ENCODE data around the gene TCF4.

DNA sequence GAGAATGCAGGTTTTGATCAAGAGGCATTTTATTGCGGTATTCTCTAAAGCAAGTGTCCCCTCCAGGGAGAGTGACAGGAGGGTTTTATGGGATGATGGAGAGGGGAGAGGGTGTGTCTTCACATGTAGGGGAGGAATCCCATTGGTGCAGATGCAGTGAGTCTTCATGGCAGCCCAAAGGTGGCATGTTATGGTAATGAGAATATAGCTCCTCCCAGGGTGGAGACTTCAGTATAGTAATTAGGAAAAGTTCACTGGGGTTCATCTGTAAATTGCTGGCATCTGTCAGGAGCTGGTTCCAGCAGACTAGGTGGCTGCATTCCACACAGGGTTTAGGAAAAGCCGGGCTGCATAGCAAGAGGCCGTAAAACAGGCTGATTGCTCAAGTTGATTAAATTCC is 398.0 kb downstream of the TCF4 start:
- TF ChIP-seq ZNF263 (CRISPR knock-in tag; IDR thresholded peaks at IDR 0.05; ENCODE audit: low read depth) (no peak), TP53 (CRISPR knock-in tag; IDR thresholded peaks at IDR 0.05) (no peak), ELF4 (CRISPR knock-in tag; IDR thresholded peaks at IDR 0.05; ENCODE audit: low read depth) (no peak), SMAD3 (CRISPR knock-in tag; IDR thresholded peaks at IDR 0.05; ENCODE audit: borderline replicate concordance) (no peak), CREB1 (CRISPR knock-in tag; IDR thresholded peaks at IDR 0.05) (no peak), RELA (CRISPR knock-in tag; IDR thresholded peaks at IDR 0.05; ENCODE audit: borderline replicate concordance) (no peak), KAT7 (CRISPR knock-in tag; IDR thresholded peaks at IDR 0.05; ENCODE audit: borderline replicate concordance) (no peak), CREM (CRISPR knock-in tag; IDR thresholded peaks at IDR 0.05) (no peak)
- TF ChIP-seq, protein P1, sequence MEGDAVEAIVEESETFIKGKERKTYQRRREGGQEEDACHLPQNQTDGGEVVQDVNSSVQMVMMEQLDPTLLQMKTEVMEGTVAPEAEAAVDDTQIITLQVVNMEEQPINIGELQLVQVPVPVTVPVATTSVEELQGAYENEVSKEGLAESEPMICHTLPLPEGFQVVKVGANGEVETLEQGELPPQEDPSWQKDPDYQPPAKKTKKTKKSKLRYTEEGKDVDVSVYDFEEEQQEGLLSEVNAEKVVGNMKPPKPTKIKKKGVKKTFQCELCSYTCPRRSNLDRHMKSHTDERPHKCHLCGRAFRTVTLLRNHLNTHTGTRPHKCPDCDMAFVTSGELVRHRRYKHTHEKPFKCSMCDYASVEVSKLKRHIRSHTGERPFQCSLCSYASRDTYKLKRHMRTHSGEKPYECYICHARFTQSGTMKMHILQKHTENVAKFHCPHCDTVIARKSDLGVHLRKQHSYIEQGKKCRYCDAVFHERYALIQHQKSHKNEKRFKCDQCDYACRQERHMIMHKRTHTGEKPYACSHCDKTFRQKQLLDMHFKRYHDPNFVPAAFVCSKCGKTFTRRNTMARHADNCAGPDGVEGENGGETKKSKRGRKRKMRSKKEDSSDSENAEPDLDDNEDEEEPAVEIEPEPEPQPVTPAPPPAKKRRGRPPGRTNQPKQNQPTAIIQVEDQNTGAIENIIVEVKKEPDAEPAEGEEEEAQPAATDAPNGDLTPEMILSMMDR (IDR thresholded peaks at IDR 0.05): no peak
- TF ChIP-seq, protein P2, sequence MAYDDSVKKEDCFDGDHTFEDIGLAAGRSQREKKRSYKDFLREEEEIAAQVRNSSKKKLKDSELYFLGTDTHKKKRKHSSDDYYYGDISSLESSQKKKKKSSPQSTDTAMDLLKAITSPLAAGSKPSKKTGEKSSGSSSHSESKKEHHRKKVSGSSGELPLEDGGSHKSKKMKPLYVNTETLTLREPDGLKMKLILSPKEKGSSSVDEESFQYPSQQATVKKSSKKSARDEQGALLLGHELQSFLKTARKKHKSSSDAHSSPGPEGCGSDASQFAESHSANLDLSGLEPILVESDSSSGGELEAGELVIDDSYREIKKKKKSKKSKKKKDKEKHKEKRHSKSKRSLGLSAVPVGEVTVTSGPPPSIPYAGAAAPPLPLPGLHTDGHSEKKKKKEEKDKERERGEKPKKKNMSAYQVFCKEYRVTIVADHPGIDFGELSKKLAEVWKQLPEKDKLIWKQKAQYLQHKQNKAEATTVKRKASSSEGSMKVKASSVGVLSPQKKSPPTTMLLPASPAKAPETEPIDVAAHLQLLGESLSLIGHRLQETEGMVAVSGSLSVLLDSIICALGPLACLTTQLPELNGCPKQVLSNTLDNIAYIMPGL (CRISPR knock-in tag; IDR thresholded peaks at IDR 0.05): no peak
- TF ChIP-seq, protein P3, sequence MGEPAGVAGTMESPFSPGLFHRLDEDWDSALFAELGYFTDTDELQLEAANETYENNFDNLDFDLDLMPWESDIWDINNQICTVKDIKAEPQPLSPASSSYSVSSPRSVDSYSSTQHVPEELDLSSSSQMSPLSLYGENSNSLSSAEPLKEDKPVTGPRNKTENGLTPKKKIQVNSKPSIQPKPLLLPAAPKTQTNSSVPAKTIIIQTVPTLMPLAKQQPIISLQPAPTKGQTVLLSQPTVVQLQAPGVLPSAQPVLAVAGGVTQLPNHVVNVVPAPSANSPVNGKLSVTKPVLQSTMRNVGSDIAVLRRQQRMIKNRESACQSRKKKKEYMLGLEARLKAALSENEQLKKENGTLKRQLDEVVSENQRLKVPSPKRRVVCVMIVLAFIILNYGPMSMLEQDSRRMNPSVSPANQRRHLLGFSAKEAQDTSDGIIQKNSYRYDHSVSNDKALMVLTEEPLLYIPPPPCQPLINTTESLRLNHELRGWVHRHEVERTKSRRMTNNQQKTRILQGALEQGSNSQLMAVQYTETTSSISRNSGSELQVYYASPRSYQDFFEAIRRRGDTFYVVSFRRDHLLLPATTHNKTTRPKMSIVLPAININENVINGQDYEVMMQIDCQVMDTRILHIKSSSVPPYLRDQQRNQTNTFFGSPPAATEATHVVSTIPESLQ (CRISPR knock-in tag; IDR thresholded peaks at IDR 0.05): no peak

Measured in WTC11 (cell line).